Posterior vena cava (tissue), 2 donors: ENCODE results near the gene OR5A1. TPM values are rescaled to one million over a fixed set of nuclear protein-coding genes. Genes with fewer than 3 reads are reported as not detected.

Experiments used
- DNase-seq: peaks from one replicate; pipeline ENCODE4 v3.0.0-alpha.2; 2020; ENCODE audit warnings: low spot score
- intact Hi-C, 2 donors: fragments of 100-400 bp; cut with DNase I; formaldehyde crosslinking; loops; one replicate each; pipeline versions ENCODE4 v1.14.1 to v1.14.2; 2022 to 2023
- total RNA-seq, 2 donors: library from RNA; stranded (reverse); fragmentation: NEBNext Ultra II Directional; extraction: Animal tissue kit (Norgen Biotek cat#: 25700); gene quantifications; one replicate each; pipeline ENCODE4 v1.2.1, GENCODE V29; 2021
- donor health status: DM: yes; HTN: yes; CAD: no.
- donor health status: DM: yes; HTN: yes; CAD: no.

The OR5A1 gene
- total RNA-seq, 2 donors from 2014 or later: not detected

DNA sequence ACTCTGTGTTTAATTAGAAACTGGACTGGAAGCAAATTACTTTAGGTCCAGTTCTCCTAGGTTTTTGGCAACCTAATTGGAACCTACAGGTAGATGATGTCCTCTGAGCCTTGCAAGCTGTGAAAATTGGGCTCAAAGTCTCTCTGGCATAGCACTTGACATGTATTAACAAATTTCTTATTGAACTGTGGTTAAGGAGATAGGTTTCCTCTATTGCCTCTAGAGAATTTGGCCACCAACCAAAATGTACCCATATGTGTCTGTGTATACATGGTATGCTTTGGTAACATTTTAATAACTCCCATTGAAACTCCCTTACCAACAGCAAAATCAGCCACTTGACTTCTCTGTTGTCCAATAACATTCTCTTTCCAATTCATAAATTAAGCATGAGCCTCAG lies 36.7 kb downstream of the OR5A1 start, which contains the start of gene OR4D10:
Gene OR4D10 (plus strand): TSS at position 301 of the 400 bp plus-strand sequence. CDS start 4,115 bp downstream, outside the sequence.
- no peak for DNase-seq

DNA sequence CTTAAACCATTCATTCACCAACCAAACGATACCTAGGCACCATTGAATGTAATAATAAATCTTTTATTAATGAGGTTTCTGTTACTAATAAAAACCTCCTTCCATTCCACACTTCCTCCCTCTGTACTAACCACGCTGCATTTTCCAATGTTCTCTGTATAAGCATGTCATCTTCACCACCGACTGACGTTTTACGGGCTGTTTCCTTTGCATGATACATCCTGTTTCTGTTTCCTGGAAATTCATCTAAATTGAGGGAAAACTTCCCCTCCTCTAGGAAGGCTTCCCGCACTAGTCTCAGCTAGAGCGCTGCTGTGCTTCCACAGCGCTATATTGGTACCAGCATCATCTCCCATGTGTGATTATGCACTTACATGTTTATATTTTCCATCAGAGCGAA lies 38.9 kb downstream of the OR5A1 start:
- intact Hi-C loops: no loop called here
- no peak for DNase-seq

More for the DNA sequence above, 36.7 kb downstream of the OR5A1 start, which contains the start of gene OR4D10:
- intact Hi-C loops: no loop called here

- intact Hi-C loops: no loop called here
- DNase-seq: no peak
Observed at GRCh38 chr11:59479906-59480305, 43.6 kb downstream of the OR5A1 start.

- intact Hi-C loops: no loop called here
Observed at GRCh38 chr11:59480359-59480758, 44.1 kb downstream of the OR5A1 start.

More at GRCh38 chr11:59480359-59480758, 44.1 kb downstream of the OR5A1 start:
- no peak for DNase-seq

Other genes with a start within 250 kb of the OR5A1 start
- gene MPEG1, start 223.5 kb upstream of the OR5A1 start, total RNA-seq: 10 to 100 TPM; 20.4 to 44.8 TPM
- gene OR5AN1, start 77.6 kb upstream of the OR5A1 start, total RNA-seq: not detected
- gene OR5A2, start 10.1 kb upstream of the OR5A1 start, total RNA-seq: not detected
- gene OR4D6, start 20.5 kb downstream of the OR5A1 start, total RNA-seq: not detected
- gene OR4D10, start 36.8 kb downstream of the OR5A1 start, total RNA-seq: not detected
- gene OR4D11, start 67.1 kb downstream of the OR5A1 start, total RNA-seq: not detected
- not detected for gene OR4D9, start 75.1 kb downstream of the OR5A1 start, total RNA-seq
- gene OSBP, start 179.3 kb downstream of the OR5A1 start, total RNA-seq: 10 to 100 TPM; 29.7 to 35.7 TPM
- 10 to 100 TPM; 19.4 to 24.2 TPM for gene PATL1, start 232.6 kb downstream of the OR5A1 start, total RNA-seq